Measurements from ENCODE around the gene KLHL30.

- TF ChIP-seq, protein P1, sequence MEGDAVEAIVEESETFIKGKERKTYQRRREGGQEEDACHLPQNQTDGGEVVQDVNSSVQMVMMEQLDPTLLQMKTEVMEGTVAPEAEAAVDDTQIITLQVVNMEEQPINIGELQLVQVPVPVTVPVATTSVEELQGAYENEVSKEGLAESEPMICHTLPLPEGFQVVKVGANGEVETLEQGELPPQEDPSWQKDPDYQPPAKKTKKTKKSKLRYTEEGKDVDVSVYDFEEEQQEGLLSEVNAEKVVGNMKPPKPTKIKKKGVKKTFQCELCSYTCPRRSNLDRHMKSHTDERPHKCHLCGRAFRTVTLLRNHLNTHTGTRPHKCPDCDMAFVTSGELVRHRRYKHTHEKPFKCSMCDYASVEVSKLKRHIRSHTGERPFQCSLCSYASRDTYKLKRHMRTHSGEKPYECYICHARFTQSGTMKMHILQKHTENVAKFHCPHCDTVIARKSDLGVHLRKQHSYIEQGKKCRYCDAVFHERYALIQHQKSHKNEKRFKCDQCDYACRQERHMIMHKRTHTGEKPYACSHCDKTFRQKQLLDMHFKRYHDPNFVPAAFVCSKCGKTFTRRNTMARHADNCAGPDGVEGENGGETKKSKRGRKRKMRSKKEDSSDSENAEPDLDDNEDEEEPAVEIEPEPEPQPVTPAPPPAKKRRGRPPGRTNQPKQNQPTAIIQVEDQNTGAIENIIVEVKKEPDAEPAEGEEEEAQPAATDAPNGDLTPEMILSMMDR (IDR thresholded peaks at IDR 0.05): no peak
- no peak for TF ChIP-seq POLR2A (IDR thresholded peaks at IDR 0.05)
These were observed 33.2 kb downstream of the KLHL30 start for GRCh38 chr2:238171575-238172187.
